Testis (tissue), 2 donors: Measurements from ENCODE around the gene ITGA8.

Source experiments
- POLR2A ChIP-seq: fragments of 450-650 bp; IDR thresholded peaks from one replicate; pipeline ENCODE4 v1.6.1; 2017; ENCODE audit warnings: antibody characterized with exemption, mild to moderate bottlenecking, moderate library complexity
- TF ChIP-seq, protein P1 (sequence below), 3 experiments: fragments of 450-650 bp in 2 of 3; fragments of 200-600 bp in 1 of 3; sonication (generic) in 1 of 3; IDR thresholded peaks; one replicate each; pipeline ENCODE4 v1.5.1; 2016 to 2019; ENCODE audit warnings: antibody characterized with exemption in 3 of 3, mild to moderate bottlenecking in 2 of 3, moderate library complexity in 1 of 3

DNA sequence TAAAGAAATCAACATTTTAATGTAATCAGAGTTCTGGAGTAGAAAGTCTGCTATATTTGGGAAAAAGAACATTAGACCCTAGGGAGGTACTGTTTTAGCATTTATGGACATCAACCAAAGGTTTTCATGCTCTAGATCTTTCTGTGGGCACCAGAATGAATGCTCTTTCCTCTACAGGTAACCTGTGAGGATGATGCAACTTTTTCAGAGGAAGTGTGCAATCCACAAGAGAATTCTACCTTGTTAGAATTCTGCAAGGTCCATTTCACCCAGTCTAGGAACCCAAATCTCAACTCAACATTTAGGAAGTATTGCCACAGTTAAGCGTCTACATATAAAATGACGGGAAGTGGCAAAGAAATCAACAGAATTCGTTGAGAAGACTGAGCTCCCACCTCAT lies 208.8 kb downstream of the ITGA8 start:
- TF ChIP-seq, protein P1, sequence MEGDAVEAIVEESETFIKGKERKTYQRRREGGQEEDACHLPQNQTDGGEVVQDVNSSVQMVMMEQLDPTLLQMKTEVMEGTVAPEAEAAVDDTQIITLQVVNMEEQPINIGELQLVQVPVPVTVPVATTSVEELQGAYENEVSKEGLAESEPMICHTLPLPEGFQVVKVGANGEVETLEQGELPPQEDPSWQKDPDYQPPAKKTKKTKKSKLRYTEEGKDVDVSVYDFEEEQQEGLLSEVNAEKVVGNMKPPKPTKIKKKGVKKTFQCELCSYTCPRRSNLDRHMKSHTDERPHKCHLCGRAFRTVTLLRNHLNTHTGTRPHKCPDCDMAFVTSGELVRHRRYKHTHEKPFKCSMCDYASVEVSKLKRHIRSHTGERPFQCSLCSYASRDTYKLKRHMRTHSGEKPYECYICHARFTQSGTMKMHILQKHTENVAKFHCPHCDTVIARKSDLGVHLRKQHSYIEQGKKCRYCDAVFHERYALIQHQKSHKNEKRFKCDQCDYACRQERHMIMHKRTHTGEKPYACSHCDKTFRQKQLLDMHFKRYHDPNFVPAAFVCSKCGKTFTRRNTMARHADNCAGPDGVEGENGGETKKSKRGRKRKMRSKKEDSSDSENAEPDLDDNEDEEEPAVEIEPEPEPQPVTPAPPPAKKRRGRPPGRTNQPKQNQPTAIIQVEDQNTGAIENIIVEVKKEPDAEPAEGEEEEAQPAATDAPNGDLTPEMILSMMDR (IDR thresholded peaks at IDR 0.05): no peak
- no peak for TF ChIP-seq POLR2A
